Stimulated activated memory B cell treated with anti-CD40 and anti-IgM and Interleukin-4, amounts not matched to agents 10 μg/mL and 1 μg/mL and 100 μg/mL, for 72 hours (primary cell): ENCODE data around the gene MCCD1.
A peak's percentile ranks its signal among the peaks of the same experiment; 100 is the strongest.
"Not testable (repeated sequence)": the region's sequence is repeated elsewhere in the genome, so short reads cannot be mapped to it uniquely, and the experiment has no call there.

ENCODE experiments used
- ATAC-seq: fragments of 150-1000 bp; cut with Tn5 transposase; 2 replicates; pipeline ENCODE4 v1.10.0; 2021
- H3K27ac Mint-ChIP-seq: one replicate; pipeline ENCODE4 v1.8.0; 2022; ENCODE audit warnings: mild to moderate bottlenecking, mixed read lengths
- H3K27me3 Mint-ChIP-seq: one replicate; pipeline ENCODE4 v1.8.0; 2022; ENCODE audit warnings: mixed read lengths
- H3K36me3 Mint-ChIP-seq: one replicate; pipeline ENCODE4 v1.8.0; 2022; ENCODE audit warnings: mixed read lengths
- H3K4me1 Mint-ChIP-seq: one replicate; pipeline ENCODE4 v1.8.0; 2022; ENCODE audit warnings: mixed read lengths
- H3K4me3 Mint-ChIP-seq: one replicate; pipeline ENCODE4 v1.8.0; 2022; ENCODE audit warnings: mild to moderate bottlenecking, moderate library complexity, mixed read lengths
- H3K9me3 Mint-ChIP-seq: one replicate; pipeline ENCODE4 v1.8.0; 2022; ENCODE audit warnings: mixed read lengths

MCCD1 gene

DNA sequence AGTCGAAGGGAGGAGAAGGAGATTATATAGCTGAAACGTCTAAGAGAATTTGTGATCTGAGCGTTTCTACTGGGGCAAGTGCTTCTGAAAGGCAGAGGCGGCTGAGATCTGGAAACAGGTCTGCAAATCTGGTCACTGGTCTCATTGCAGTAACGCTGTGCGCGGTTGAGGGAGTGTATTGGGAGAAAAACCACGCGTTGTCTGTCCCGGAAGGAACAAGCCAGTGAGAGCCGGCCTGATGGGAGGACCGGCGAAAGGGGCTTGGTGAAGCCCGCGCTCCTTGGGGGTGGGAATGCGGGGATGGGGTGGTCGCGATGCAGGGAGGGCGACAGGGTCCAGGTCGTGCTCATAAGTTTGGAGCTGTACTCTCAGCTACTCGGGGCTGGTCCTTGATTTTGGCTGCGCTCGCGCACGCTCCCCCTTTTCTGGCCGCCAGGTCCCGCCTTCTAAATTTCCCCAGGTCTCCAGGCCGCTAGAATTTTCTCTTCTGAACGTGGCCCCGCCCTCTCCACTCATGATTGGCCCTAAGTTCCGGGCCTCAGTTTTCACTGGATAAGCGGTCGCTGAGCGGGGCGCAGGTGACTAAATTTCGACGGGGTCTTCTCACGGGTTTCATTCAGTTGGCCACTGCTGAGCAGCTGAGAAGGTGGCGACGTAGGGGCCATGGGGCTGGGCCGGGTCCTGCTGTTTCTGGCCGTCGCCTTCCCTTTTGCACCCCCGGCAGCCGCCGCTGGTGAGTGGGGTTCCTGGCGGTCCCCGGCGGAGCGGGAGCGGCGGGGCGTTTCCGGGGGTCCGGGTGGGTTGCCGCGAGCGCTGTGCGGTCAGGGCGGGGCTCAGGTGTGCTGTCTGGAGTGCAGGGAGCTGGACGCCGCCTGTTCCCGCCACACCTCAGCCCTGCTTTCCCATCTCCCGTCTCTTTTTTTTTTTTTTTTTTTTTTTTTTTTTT lies 31.0 kb upstream of the MCCD1 start, which contains the start of gene MICB:
Gene MICB, plus strand, starts transcription at position 615 of the 946 bp plus-strand sequence. Its CDS starts 49 bp downstream, at position 664.
- ATAC-seq, result peak; percentile 86
- H3K27me3 Mint-ChIP-seq, result no peaks in the 10 kb centered on the region
- H3K4me3 Mint-ChIP-seq, result peak within 1 kb of the TSS; percentile 75
- peak within 1 kb of the TSS; percentile 54 for H3K27ac Mint-ChIP-seq
- H3K9me3 Mint-ChIP-seq, result no peaks in the 10 kb centered on the region
- peaks cover 79% of the 10 kb centered on the region for H3K4me1 Mint-ChIP-seq
- peaks cover 6% of the 10 kb centered on the region for H3K36me3 Mint-ChIP-seq

GRCh38 chr6:31498748-31499147 lies 30.0 kb upstream of the MCCD1 start:
- no peaks in the 10 kb centered on the region for H3K27me3 Mint-ChIP-seq
- H3K27ac Mint-ChIP-seq, result peak overlapping the region; percentile 39
- H3K4me3 Mint-ChIP-seq, result peak overlapping the region; percentile 75

DNA sequence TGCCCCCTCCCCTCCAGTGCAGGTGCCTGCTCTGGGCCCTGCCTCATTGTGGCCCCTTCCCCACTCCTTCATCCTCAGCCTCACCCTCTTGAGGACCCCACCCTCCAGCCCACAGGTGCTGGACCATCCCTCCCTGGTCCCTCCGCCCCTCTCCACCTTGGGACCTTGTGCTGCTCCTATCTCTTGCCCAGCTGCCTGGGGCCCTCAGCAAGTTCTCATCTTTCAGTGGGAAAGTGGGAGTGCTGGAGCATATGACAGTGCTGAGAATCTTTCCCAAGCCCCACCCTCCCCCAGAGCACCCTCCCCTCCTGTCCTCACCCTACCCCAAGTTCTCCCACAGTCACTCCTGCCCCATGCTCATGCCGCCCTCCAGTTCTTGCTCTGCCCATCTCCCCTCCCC lies 29.1 kb upstream of the MCCD1 start:
- not testable (repeated sequence) for ATAC-seq, H3K36me3 Mint-ChIP-seq, H3K27me3 Mint-ChIP-seq, H3K9me3 Mint-ChIP-seq
- Mint-ChIP-seq H3K27ac (peak overlapping the region; percentile 39), H3K4me3 (peak overlapping the region; percentile 75), H3K4me1 (peaks cover 76% of the 10 kb centered on the region)

More at GRCh38 chr6:31498748-31499147, 30.0 kb upstream of the MCCD1 start:
- H3K36me3 Mint-ChIP-seq, result peaks cover 6% of the 10 kb centered on the region
- H3K9me3 Mint-ChIP-seq, result no peaks in the 10 kb centered on the region
- H3K4me1 Mint-ChIP-seq, result peaks cover 76% of the 10 kb centered on the region
- no peak for ATAC-seq

- Mint-ChIP-seq H3K27ac (no peak overlapping the region), H3K27me3 (no peaks in the 10 kb centered on the region), H3K36me3 (peaks cover 25% of the 10 kb centered on the region), H3K4me3 (no peak overlapping the region), H3K4me1 (peaks cover 63% of the 10 kb centered on the region), H3K9me3 (no peaks in the 10 kb centered on the region)
- no peak for ATAC-seq
Measured at GRCh38 chr6:31502586-31502985, 26.2 kb upstream of the MCCD1 start.

- H3K4me1 Mint-ChIP-seq, result peaks cover 13% of the 10 kb centered on the region
- peaks cover 49% of the 10 kb centered on the region for H3K36me3 Mint-ChIP-seq
- ATAC-seq, H3K4me3 Mint-ChIP-seq, H3K27ac Mint-ChIP-seq, H3K9me3 Mint-ChIP-seq, H3K27me3 Mint-ChIP-seq: not testable (repeated sequence)
Measured at GRCh38 chr6:31509036-31509435, 19.7 kb upstream of the MCCD1 start.

GRCh38 chr6:31510007-31510406 lies 18.8 kb upstream of the MCCD1 start:
- no peaks in the 10 kb centered on the region for H3K9me3 Mint-ChIP-seq
- H3K4me3 Mint-ChIP-seq, result no peak overlapping the region
- no peak for ATAC-seq
- H3K36me3 Mint-ChIP-seq, result peaks cover 46% of the 10 kb centered on the region
- H3K27ac Mint-ChIP-seq, result no peak overlapping the region
- H3K27me3 Mint-ChIP-seq, result no peaks in the 10 kb centered on the region
- H3K4me1 Mint-ChIP-seq, result peaks cover 7% of the 10 kb centered on the region

- ATAC-seq, result no peak
- H3K27ac Mint-ChIP-seq, result no peak overlapping the region
- H3K36me3 Mint-ChIP-seq, result peaks cover 20% of the 10 kb centered on the region
- H3K4me3 Mint-ChIP-seq, result no peak overlapping the region
- H3K4me1 Mint-ChIP-seq, result no peaks in the 10 kb centered on the region
- H3K9me3 Mint-ChIP-seq, result no peaks in the 10 kb centered on the region
- no peaks in the 10 kb centered on the region for H3K27me3 Mint-ChIP-seq
Measured at GRCh38 chr6:31513456-31514165, 15.2 kb upstream of the MCCD1 start.

- no peaks in the 10 kb centered on the region for H3K36me3 Mint-ChIP-seq
- no peaks in the 10 kb centered on the region for H3K4me1 Mint-ChIP-seq
- no peak overlapping the region for H3K27ac Mint-ChIP-seq
- no peak overlapping the region for H3K4me3 Mint-ChIP-seq
- H3K27me3 Mint-ChIP-seq, result no peaks in the 10 kb centered on the region
- ATAC-seq, result no peak
- H3K9me3 Mint-ChIP-seq, result no peaks in the 10 kb centered on the region
Measured at GRCh38 chr6:31521835-31522234, 6.9 kb upstream of the MCCD1 start.

DNA sequence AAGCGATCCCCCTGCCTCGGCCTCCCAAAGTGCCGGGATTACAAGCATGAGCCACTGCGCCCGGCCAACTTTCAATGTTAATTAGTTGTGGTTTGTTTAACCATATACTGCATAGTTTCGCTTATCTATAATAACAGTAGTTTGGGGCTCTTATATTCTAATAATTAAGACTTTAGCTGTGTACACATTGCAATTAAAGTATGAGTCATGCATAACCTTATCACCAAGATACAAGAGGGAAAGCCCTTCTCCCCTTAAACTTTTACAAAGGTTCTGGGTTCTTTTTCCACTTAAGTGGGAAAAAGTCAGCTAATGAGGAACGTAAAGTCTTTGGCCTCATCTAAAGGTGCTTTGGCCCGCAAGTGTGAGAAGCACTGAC lies 3.2 kb upstream of the MCCD1 start:
- H3K4me1 Mint-ChIP-seq, result no peaks in the 10 kb centered on the region
- H3K4me3 Mint-ChIP-seq, result no peak overlapping the region
- H3K27ac Mint-ChIP-seq, result no peak overlapping the region
- no peak for ATAC-seq
- H3K27me3 Mint-ChIP-seq, result no peaks in the 10 kb centered on the region
- H3K9me3 Mint-ChIP-seq, result no peaks in the 10 kb centered on the region
- H3K36me3 Mint-ChIP-seq, result peaks cover 8% of the 10 kb centered on the region

DNA sequence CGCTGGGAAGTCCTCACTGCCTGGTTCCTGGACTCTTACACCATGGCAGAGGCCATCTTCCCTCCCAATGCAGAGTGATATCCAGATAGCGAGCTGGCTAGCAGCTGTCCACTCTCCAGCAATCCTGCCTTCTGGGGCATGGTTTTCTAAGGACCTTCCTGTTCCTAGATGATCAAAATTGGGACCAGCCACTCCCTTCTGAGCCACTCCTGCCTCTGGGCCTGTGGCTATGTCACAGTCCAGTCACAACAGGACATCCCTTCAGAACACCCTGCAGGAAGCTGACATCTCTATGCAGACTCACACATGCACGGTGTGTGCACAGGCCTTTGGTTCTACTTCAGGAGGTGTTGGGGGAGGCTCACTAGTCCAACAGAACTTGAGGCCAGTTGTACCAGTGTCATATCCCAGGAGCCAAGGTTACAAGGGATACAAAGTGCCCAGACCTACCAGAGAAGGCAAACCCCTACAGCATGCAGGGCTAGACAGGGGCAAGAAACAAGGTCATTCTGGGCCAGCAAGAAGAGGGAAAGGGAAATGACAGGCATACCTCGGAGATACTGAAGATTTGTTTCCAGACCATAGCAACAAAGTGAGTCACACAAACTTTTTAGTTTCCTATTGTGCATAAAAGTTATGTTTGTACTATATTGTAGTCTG lies 2.7 kb upstream of the MCCD1 start:
- Mint-ChIP-seq H3K27me3 (no peaks in the 10 kb centered on the region), H3K4me1 (no peaks in the 10 kb centered on the region), H3K27ac (no peak overlapping the region), H3K9me3 (no peaks in the 10 kb centered on the region), H3K36me3 (peaks cover 13% of the 10 kb centered on the region), H3K4me3 (no peak overlapping the region)
- ATAC-seq, result no peak

DNA sequence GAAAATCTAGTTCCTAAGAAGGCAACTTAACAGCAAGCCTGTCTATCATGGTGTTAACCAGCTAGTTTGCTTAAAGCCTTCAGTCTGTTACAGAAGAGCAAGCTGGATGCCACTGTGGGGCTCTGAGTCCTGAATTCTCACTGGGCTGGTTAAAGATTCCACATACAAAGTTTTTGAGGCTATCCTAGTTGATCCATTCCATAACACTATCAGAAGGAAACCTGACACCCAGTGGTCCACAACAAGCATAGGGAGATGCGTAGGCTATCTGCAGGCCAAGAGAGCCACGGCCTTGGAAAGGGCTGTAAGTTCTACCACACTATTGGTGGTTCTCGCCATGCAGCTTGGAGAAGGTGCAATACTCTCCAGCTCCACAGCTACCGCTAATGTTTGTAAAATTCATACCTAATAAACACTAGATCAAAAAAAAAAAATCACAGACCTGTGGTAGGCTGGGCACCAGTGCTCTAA lies 420 bp upstream of the MCCD1 start:
- Mint-ChIP-seq H3K27me3 (no peaks in the 10 kb centered on the region), H3K36me3 (peaks cover 26% of the 10 kb centered on the region), H3K4me3 (no peak overlapping the region), H3K9me3 (no peaks in the 10 kb centered on the region), H3K4me1 (peaks cover 9% of the 10 kb centered on the region), H3K27ac (peak overlapping the region; percentile 40)
- ATAC-seq, result no peak

GRCh38 chr6:31529329-31530150 lies 778 bp downstream of the MCCD1 start:
- H3K4me3 Mint-ChIP-seq, result no peak overlapping the region
- no peak overlapping the region for H3K27ac Mint-ChIP-seq
- H3K27me3 Mint-ChIP-seq, result no peaks in the 10 kb centered on the region
- H3K9me3 Mint-ChIP-seq, result no peaks in the 10 kb centered on the region
- H3K4me1 Mint-ChIP-seq, result peaks cover 9% of the 10 kb centered on the region
- H3K36me3 Mint-ChIP-seq, result peaks cover 34% of the 10 kb centered on the region
- no peak for ATAC-seq

DNA sequence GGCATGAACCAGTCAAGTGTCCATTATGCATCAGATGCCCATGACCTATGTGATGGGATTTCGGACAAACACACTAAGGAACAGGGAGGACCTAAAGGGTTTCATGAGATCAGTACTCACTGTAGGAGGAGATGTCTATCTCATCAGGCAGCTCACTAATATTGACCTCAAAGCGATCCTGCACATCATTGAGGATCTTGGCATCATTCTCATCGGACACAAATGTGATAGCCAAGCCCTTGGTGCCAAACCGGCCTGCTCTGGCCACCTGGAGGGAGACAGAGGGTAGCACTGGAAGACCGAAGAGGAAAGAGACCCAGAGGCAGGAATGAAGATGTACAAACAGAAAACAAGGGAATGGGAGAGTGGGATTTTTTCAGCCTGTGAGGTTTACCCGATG lies 1.9 kb downstream of the MCCD1 start:
- Mint-ChIP-seq H3K27ac (no peak overlapping the region), H3K4me3 (no peak overlapping the region), H3K9me3 (no peaks in the 10 kb centered on the region), H3K36me3 (peaks cover 45% of the 10 kb centered on the region), H3K4me1 (peaks cover 9% of the 10 kb centered on the region), H3K27me3 (no peaks in the 10 kb centered on the region)
- ATAC-seq, result no peak

- H3K27ac Mint-ChIP-seq, result no peak overlapping the region
- no peaks in the 10 kb centered on the region for H3K9me3 Mint-ChIP-seq
- no peak for ATAC-seq
- peaks cover 50% of the 10 kb centered on the region for H3K36me3 Mint-ChIP-seq
- no peak overlapping the region for H3K4me3 Mint-ChIP-seq
- H3K4me1 Mint-ChIP-seq, result peaks cover 9% of the 10 kb centered on the region
- no peaks in the 10 kb centered on the region for H3K27me3 Mint-ChIP-seq
Measured at GRCh38 chr6:31531162-31531561, 2.4 kb downstream of the MCCD1 start.
